NT2/D1 (cell line): ENCODE results near the gene OR10H4.
"Not testable (repeated sequence)": the region's sequence is repeated elsewhere in the genome, so short reads cannot be mapped to it uniquely, and the experiment has no call there.

Experiments used
- YY1 ChIP-seq: IDR thresholded peaks from 2 replicates; pipeline ENCODE4 v1.6.1; 2011; ENCODE audit not compliant: insufficient read length, insufficient read depth
- ZNF274 ChIP-seq: IDR thresholded peaks from 2 replicates; pipeline ENCODE4 v1.6.1; 2011; ENCODE audit warnings: mild to moderate bottlenecking, low read depth, low read length

GRCh38 chr19:15933761-15934331, 15.0 kb upstream of the OR10H4 start:
- TF ChIP-seq ZNF274, YY1: not testable (repeated sequence)
